KMS-11 (cell line): ENCODE data around the gene STARD5.

Experiments used
- H2AFZ ChIP-seq: fragments of 200-600 bp; sonication (generic); 2 replicates; pipeline ENCODE4 v1.6.1; 2016; ENCODE audit warnings: antibody characterized with exemption, mixed run types, low read depth
- H3K27ac ChIP-seq: fragments of 200-600 bp; sonication (generic); 2 replicates; pipeline ENCODE4 v1.6.1; 2016; ENCODE audit warnings: mild to moderate bottlenecking, mixed run types
- H3K27me3 ChIP-seq: fragments of 200-600 bp; sonication (generic); 2 replicates; pipeline ENCODE4 v1.6.1; 2017; ENCODE audit warnings: mild to moderate bottlenecking, low read depth, mixed run types, moderate library complexity; ENCODE audit not compliant: insufficient read depth
- H3K36me3 ChIP-seq: fragments of 200-600 bp; sonication (generic); 2 replicates; pipeline ENCODE4 v1.6.1; 2017; ENCODE audit warnings: mild to moderate bottlenecking, mixed run types; ENCODE audit not compliant: insufficient read depth
- H3K4me1 ChIP-seq: fragments of 200-600 bp; sonication (generic); 2 replicates; pipeline ENCODE4 v1.6.1; 2016; ENCODE audit warnings: mild to moderate bottlenecking, low read depth, mixed run types; ENCODE audit not compliant: poor library complexity, severe bottlenecking
- H3K4me2 ChIP-seq: fragments of 200-600 bp; sonication (generic); 2 replicates; pipeline ENCODE4 v1.7.0; 2016; ENCODE audit warnings: mild to moderate bottlenecking, mixed run types
- H3K4me3 ChIP-seq: fragments of 200-600 bp; sonication (generic); IDR thresholded peaks from 2 replicates; pipeline ENCODE4 v1.6.1; 2017; ENCODE audit warnings: low read depth, low read length, mixed read lengths; ENCODE audit not compliant: insufficient read depth
- H3K79me2 ChIP-seq: fragments of 200-600 bp; sonication (generic); 2 replicates; pipeline ENCODE4 v1.6.1; 2016; ENCODE audit warnings: low read depth, mixed run types; ENCODE audit not compliant: insufficient read depth
- H3K9ac ChIP-seq: fragments of 200-600 bp; sonication (generic); 2 replicates; pipeline ENCODE4 v1.6.1; 2016; ENCODE audit warnings: mild to moderate bottlenecking, mixed run types
- H4K20me1 ChIP-seq: fragments of 200-600 bp; sonication (generic); 2 replicates; pipeline ENCODE4 v1.6.1; 2016; ENCODE audit warnings: mild to moderate bottlenecking, mixed run types; ENCODE audit not compliant: insufficient read depth
- CTCF ChIP-seq: fragments of 200-600 bp; sonication (generic); conservative IDR thresholded peaks from 2 replicates; pipeline ENCODE4 v1.6.1; 2017; ENCODE audit warnings: low read depth, mild to moderate bottlenecking, antibody characterized with exemption, low read length, moderate library complexity, mixed read lengths

The STARD5 gene

GRCh38 chr15:81312790-81313543 is 11.0 kb downstream of the STARD5 start:
- TF ChIP-seq CTCF: no peak
- H3K9ac ChIP-seq: no peak overlapping the region
- H3K4me3 ChIP-seq: no peak overlapping the region
- no peaks in the 10 kb centered on the region for H3K27me3 ChIP-seq
- H3K4me1 ChIP-seq: peaks cover 15% of the 10 kb centered on the region
- H4K20me1 ChIP-seq: no peaks in the 10 kb centered on the region
- H2AFZ ChIP-seq: no peak overlapping the region
- H3K79me2 ChIP-seq: no peaks in the 10 kb centered on the region
- H3K4me2 ChIP-seq: no peak overlapping the region
- H3K36me3 ChIP-seq: no peaks in the 10 kb centered on the region
- no peak overlapping the region for H3K27ac ChIP-seq

GRCh38 chr15:81311752-81312464 is 12.0 kb downstream of the STARD5 start:
- no peak overlapping the region for H3K9ac ChIP-seq
- no peaks in the 10 kb centered on the region for H3K79me2 ChIP-seq
- no peak for TF ChIP-seq CTCF
- H4K20me1 ChIP-seq: no peaks in the 10 kb centered on the region
- H3K4me1 ChIP-seq: peaks cover 4% of the 10 kb centered on the region
- no peak overlapping the region for H3K27ac ChIP-seq
- H3K27me3 ChIP-seq: no peaks in the 10 kb centered on the region
- no peak overlapping the region for H3K4me3 ChIP-seq
- H3K4me2 ChIP-seq: no peak overlapping the region
- H2AFZ ChIP-seq: no peak overlapping the region
- H3K36me3 ChIP-seq: 0 out of 2 replicates have a peak, but pooled peaks cover 3% of the 10 kb centered on the region

- Histone ChIP-seq H3K9ac (no peak overlapping the region), H4K20me1 (no peaks in the 10 kb centered on the region), H3K36me3 (0 out of 2 replicates have a peak, but pooled peaks cover 3% of the 10 kb centered on the region), H3K27me3 (no peaks in the 10 kb centered on the region), H3K4me1 (peaks cover 3% of the 10 kb centered on the region), H2AFZ (no peak overlapping the region), H3K4me3 (no peak overlapping the region), H3K4me2 (no peak overlapping the region), H3K79me2 (no peaks in the 10 kb centered on the region), H3K27ac (no peak overlapping the region)
- no peak for TF ChIP-seq CTCF
These were observed 13.5 kb downstream of the STARD5 start for GRCh38 chr15:81310480-81310879.

- H2AFZ ChIP-seq: no peak overlapping the region
- H3K9ac ChIP-seq: no peak overlapping the region
These were observed 14.1 kb downstream of the STARD5 start for GRCh38 chr15:81309647-81310450.

More at GRCh38 chr15:81309647-81310450, 14.1 kb downstream of the STARD5 start:
- H3K79me2 ChIP-seq: no peaks in the 10 kb centered on the region
- peaks cover 9% of the 10 kb centered on the region for H3K4me1 ChIP-seq
- TF ChIP-seq CTCF: no peak
- H3K36me3 ChIP-seq: 0 out of 2 replicates have a peak, but pooled peaks cover 3% of the 10 kb centered on the region
- H3K4me3 ChIP-seq: no peak overlapping the region
- H4K20me1 ChIP-seq: no peaks in the 10 kb centered on the region
- H3K4me2 ChIP-seq: no peak overlapping the region
- H3K27ac ChIP-seq: no peak overlapping the region
- H3K27me3 ChIP-seq: no peaks in the 10 kb centered on the region
